GM21529 (cell line): ENCODE results near the gene PINK1.
"Not testable (repeated sequence)": the region's sequence is repeated elsewhere in the genome, so short reads cannot be mapped to it uniquely, and the experiment has no call there.

Experiments
- ATAC-seq: cut with Tn5 transposase; IDR thresholded peaks from one replicate; pipeline ENCODE4 v1.9.1; 2021; ENCODE audit not compliant: unreplicated experiment

The PINK1 gene

GRCh38 chr1:20633190-20634064, at the start of gene PINK1:
Gene PINK1 (plus strand): TSS chr1:20633458. CDS start chr1:20633549, 91 bp downstream.
- ATAC-seq = no peak

- no peak for ATAC-seq
Measured at GRCh38 chr1:20584890-20585289, 48.4 kb upstream of the PINK1 start.

GRCh38 chr1:20586953-20587660, 46.2 kb upstream of the PINK1 start:
- no peak for ATAC-seq

- no peak for ATAC-seq
Measured at GRCh38 chr1:20587661-20588053, 45.6 kb upstream of the PINK1 start.

GRCh38 chr1:20588634-20589225, 44.5 kb upstream of the PINK1 start, which contains the start of gene CDA:
Gene CDA (plus strand): TSS chr1:20589097. CDS start chr1:20589130, 33 bp downstream.
- no peak for ATAC-seq

GRCh38 chr1:20589331-20590278, 43.7 kb upstream of the PINK1 start:
- no peak for ATAC-seq

GRCh38 chr1:20590306-20590777, 42.9 kb upstream of the PINK1 start:
- no peak for ATAC-seq

GRCh38 chr1:20593756-20594155, 39.5 kb upstream of the PINK1 start:
- no peak for ATAC-seq

GRCh38 chr1:20594746-20595145, 38.5 kb upstream of the PINK1 start:
- no peak for ATAC-seq

- ATAC-seq = no peak
Measured at GRCh38 chr1:20596106-20596505, 37.2 kb upstream of the PINK1 start.

GRCh38 chr1:20597650-20598049, 35.6 kb upstream of the PINK1 start:
- no peak for ATAC-seq

GRCh38 chr1:20600156-20600555, 33.1 kb upstream of the PINK1 start:
- no peak for ATAC-seq

GRCh38 chr1:20601129-20601825, 32.0 kb upstream of the PINK1 start:
- no peak for ATAC-seq

- ATAC-seq = no peak
Measured at GRCh38 chr1:20602851-20603450, 30.3 kb upstream of the PINK1 start.

GRCh38 chr1:20603504-20604464, 29.5 kb upstream of the PINK1 start:
- no peak for ATAC-seq

- ATAC-seq = no peak
Measured at GRCh38 chr1:20604678-20605077, 28.6 kb upstream of the PINK1 start.

GRCh38 chr1:20606801-20607570, 26.3 kb upstream of the PINK1 start:
- not testable (repeated sequence) for ATAC-seq

GRCh38 chr1:20609541-20609940, 23.7 kb upstream of the PINK1 start:
- ATAC-seq = no peak
